Ovary (tissue), 9 donors: ENCODE measurements around the gene SH3BP1. TPM values are rescaled to one million over a fixed set of nuclear protein-coding genes. Genes with fewer than 3 reads are reported as not detected.

Source experiments
- DNase-seq, 5 donors: peaks; one replicate each; pipeline ENCODE4 v3.0.0-alpha.2; 2019 to 2020
- H3K27ac ChIP-seq, 2 donors: fragments of 200-600 bp; one replicate each; pipeline versions ENCODE4 v1.5.1 to v1.8.0; 2019 to 2022
- H3K27me3 ChIP-seq: fragments of 200-600 bp; one replicate; pipeline ENCODE4 v1.8.0; 2022
- H3K36me3 ChIP-seq: fragments of 200-600 bp; sonication (generic); one replicate; pipeline ENCODE4 v1.5.1; 2019
- H3K4me1 ChIP-seq: one replicate; pipeline ENCODE4 v1.8.1; 2013; ENCODE audit warnings: mild to moderate bottlenecking, moderate library complexity; ENCODE audit not compliant: insufficient read depth
- H3K4me3 ChIP-seq: fragments of 200-600 bp; sonication (generic); one replicate; pipeline ENCODE4 v1.5.1; 2017
- H3K9me3 ChIP-seq, 2 donors: fragments of 200-600 bp in 1 of 2; sonication (generic) in 1 of 2; one replicate each; pipeline versions ENCODE4 v1.5.1 to v1.8.1; 2013 to 2019; ENCODE audit warnings: mild to moderate bottlenecking in 1 of 2, moderate library complexity in 1 of 2
- CTCF ChIP-seq, 3 donors: fragments of 450-650 bp in 2 of 3; fragments of 200-600 bp in 1 of 3; IDR thresholded peaks; one replicate each; pipeline versions ENCODE4 v1.5.1 to v1.8.0; 2016 to 2022; ENCODE audit warnings: antibody characterized with exemption in 3 of 3, mild to moderate bottlenecking in 1 of 3
- EP300 ChIP-seq: sonication (generic); formaldehyde crosslinking; IDR thresholded peaks from one replicate; pipeline ENCODE4 v1.6.1; 2017; ENCODE audit warnings: antibody characterized with exemption
- POLR2A ChIP-seq: fragments of 450-650 bp; IDR thresholded peaks from one replicate; pipeline ENCODE4 v1.6.1; 2017; ENCODE audit warnings: antibody characterized with exemption, mild to moderate bottlenecking, moderate library complexity
- WGBS, 3 donors: extraction: QIAGEN DNeasy Blood & Tissue Kit in 1 of 3; methylation state at CpG; one replicate each; pipeline versions ENCODE4 v1.1.5 to v1.1.7; 2013 to 2017; 5-methylcytosine and 5-hydroxymethylcytosine counted together
- intact Hi-C, 4 donors: fragments of 100-400 bp; cut with DNase I; formaldehyde crosslinking; loops; one replicate each; pipeline versions ENCODE4 v1.11.0 to v1.15.1; 2022 to 2023
- polyA plus RNA-seq, 2 donors: library from polyadenylated mRNA; stranded (reverse); fragments of 200-250 nt in 1 of 2; fragments of 350-450 nt in 1 of 2; fragmentation: Illumina TruSeq in 1 of 2; extraction: RNeasy Lipid Tissue Mini Kit (QIAGEN cat#74804) in 1 of 2; gene quantifications; one replicate each; pipeline ENCODE4 v1.2.3, GENCODE V29; 2013 to 2014
- total RNA-seq, 7 donors: library from RNA; depleted of rRNA in 2 of 7; stranded (reverse); fragments of >200 nt in 2 of 7; fragmentation: NEBNext Ultra II Directional in 3 of 7; extraction: Animal tissue kit (Norgen Biotek cat#: 25700) in 3 of 7; gene quantifications; one replicate each; pipeline versions ENCODE4 v1.1.0 to v1.2.4, GENCODE V29; 2016 to 2023
- donor health status: DM: no; HTN: no; CAD: no; lungs with moderate emphysema.
- donor health status: DM: no; HTN: no; CAD: no.
- donor health status: Bipolar disorder and iron deficiency.
- donor health status: DM: yes; HTN: yes; CAD: no.
- donor health status: DM: no; HTN: no; CAD: no.
- donor health status: DM: yes; HTN: yes; CAD: no.

The SH3BP1 gene
- total and polyA plus RNA-seq, 9 donors: 2.0 to 13.3 (median 8.2) TPM

- DNase-seq: peak; percentile 93 to 95 (median 94)
- H3K36me3 ChIP-seq: no peaks in the 10 kb centered on the region
- WGBS, 3 donors: 0 to 1% (median 1%) methylated on average over 39 to 42 of the region's 42 CpGs
- peaks cover 8% of the 10 kb centered on the region for H3K4me1 ChIP-seq
- H3K9me3 ChIP-seq: no peaks in the 10 kb centered on the region
- no peaks in the 10 kb centered on the region for H3K27me3 ChIP-seq
- H3K4me3 ChIP-seq: peak overlapping the region; percentile 58
- intact Hi-C loops: loop anchor here in 2 of 4 donors (5.0 to 10.0 kb wide), 3 partner anchors 35 to 70 kb away; no protein-coding TSS in a partner anchor
- TF ChIP-seq EP300 (no peak), CTCF (IDR thresholded peaks at IDR 0.05) (no peak), POLR2A (no peak)
- H3K27ac ChIP-seq: peak overlapping the region; percentile 47 to 94
Observed at GRCh38 chr22:37676736-37677492, 37.4 kb downstream of the SH3BP1 start.

GRCh38 chr22:37677493-37677974 lies 38.1 kb downstream of the SH3BP1 start:
- Histone ChIP-seq H3K4me3 (peak overlapping the region; percentile 58), H3K27me3 (no peaks in the 10 kb centered on the region), H3K36me3 (no peaks in the 10 kb centered on the region), H3K27ac (peak overlapping the region in 1 of 2 donors; percentile 94), H3K9me3 (no peaks in the 10 kb centered on the region), H3K4me1 (peaks cover 8% of the 10 kb centered on the region)
- intact Hi-C loops: loop anchor here in 2 of 4 donors (5.0 to 10.0 kb wide), 3 partner anchors 35 to 70 kb away; no protein-coding TSS in a partner anchor
- TF ChIP-seq EP300 (no peak), CTCF (IDR thresholded peaks at IDR 0.05) (no peak), POLR2A (no peak)
- 35 to 39% (median 36%) methylated on average over 15 of the region's 15 CpGs for WGBS, 3 donors
- no peak for DNase-seq

- Histone ChIP-seq H3K36me3 (no peaks in the 10 kb centered on the region), H3K4me1 (peaks cover 8% of the 10 kb centered on the region), H3K27me3 (no peaks in the 10 kb centered on the region), H3K4me3 (no peak overlapping the region), H3K27ac (no peak overlapping the region), H3K9me3 (no peaks in the 10 kb centered on the region)
- no peak for TF ChIP-seq CTCF (IDR thresholded peaks at IDR 0.05)
- TF ChIP-seq POLR2A: no peak
- TF ChIP-seq EP300: no peak
- peak in 1 of 5 donors; percentile 22 for DNase-seq
- intact Hi-C loops: loop anchor here in 2 of 4 donors (5.0 to 10.0 kb wide), 3 partner anchors 36 to 69 kb away; no protein-coding TSS in a partner anchor
- WGBS, 3 donors: 38 to 49% (median 46%) methylated on average over 18 of the region's 18 CpGs
Observed at GRCh38 chr22:37678372-37678771, 38.9 kb downstream of the SH3BP1 start.

GRCh38 chr22:37679670-37680069 lies 40.2 kb downstream of the SH3BP1 start:
- Histone ChIP-seq H3K27me3 (no peaks in the 10 kb centered on the region), H3K36me3 (no peaks in the 10 kb centered on the region), H3K27ac (no peak overlapping the region), H3K9me3 (no peaks in the 10 kb centered on the region), H3K4me1 (no peaks in the 10 kb centered on the region), H3K4me3 (no peak overlapping the region)
- intact Hi-C loops: loop anchor here (5.0 to 10.0 kb wide), 4 partner anchors 37 to 95 kb away; no protein-coding TSS in a partner anchor
- 64 to 66% (median 65%) methylated on average over 8 of the region's 8 CpGs for WGBS, 3 donors
- DNase-seq: no peak
- TF ChIP-seq CTCF (IDR thresholded peaks at IDR 0.05): no peak
- TF ChIP-seq EP300: no peak
- no peak for TF ChIP-seq POLR2A
